Sciatic nerve (tissue), 1 donor: ENCODE data around the gene NNAT. TPM values are rescaled to one million over a fixed set of nuclear protein-coding genes. Genes with fewer than 3 reads are reported as not detected.

Experiments used
- total RNA-seq: library from RNA; stranded (reverse); fragmentation: NEBNext Ultra II Directional; extraction: Animal tissue kit (Norgen Biotek cat#: 25700); gene quantifications from one replicate; pipeline ENCODE4 v1.2.1, GENCODE V29; 2021
- donor health status: DM: no; HTN: no; CAD: no.

NNAT gene
- total RNA-seq, 1 donor from 2014 or later: 2.1 TPM

Other genes with a start within 250 kb of the NNAT start
- 34.1 TPM for gene MANBAL, start 231.6 kb upstream of the NNAT start, total RNA-seq
- gene SRC, start 175.1 kb upstream of the NNAT start, total RNA-seq: 23.7 TPM
- gene BLCAP, start 6.6 kb downstream of the NNAT start, total RNA-seq: 58.4 TPM
- gene CTNNBL1, start 172.8 kb downstream of the NNAT start, total RNA-seq: 41.3 TPM